WTC11 (cell line): ENCODE data around the gene MEOX2. TPM values are rescaled to one million over a fixed set of nuclear protein-coding genes. Genes with fewer than 3 reads are reported as not detected.

ENCODE experiments used
- ATAC-seq: fragments of 200-7000 bp; cut with Tn5 transposase; 2 replicates; pipeline ENCODE4 v1.10.0; 2021; ENCODE audit warnings: mild to moderate bottlenecking, moderate library complexity
- CTCF ChIA-PET: fragments of 300-600 bp; sonication (Branson Sonifier 250); formaldehyde crosslinking; loops from one replicate; lab custom pipeline; 2021; ENCODE audit warnings: antibody characterized with exemption; lab: Charles Lee
- POLR2A ChIA-PET: fragments of 350-600 bp; sonication (Branson Sonifier 250); formaldehyde crosslinking; loops from one replicate; lab custom pipeline; 2021; ENCODE audit warnings: antibody characterized with exemption; lab: Charles Lee
- DNase-seq: peaks from one replicate; pipeline ENCODE4 v3.0.0; 2021; ENCODE audit warnings: low spot score
- H3K27ac Mint-ChIP-seq: 2 replicates; pipeline ENCODE4 v1.8.0; 2021; ENCODE audit warnings: mixed read lengths
- H3K27me3 Mint-ChIP-seq: 2 replicates; pipeline ENCODE4 v1.8.0; 2021; ENCODE audit warnings: low read depth, mild to moderate bottlenecking, moderate library complexity, mixed read lengths
- H3K36me3 Mint-ChIP-seq: 2 replicates; pipeline ENCODE4 v1.8.0; 2021; ENCODE audit warnings: mixed read lengths
- H3K4me1 Mint-ChIP-seq: 2 replicates; pipeline ENCODE4 v1.8.0; 2022; ENCODE audit warnings: mixed read lengths
- H3K4me3 Mint-ChIP-seq: 2 replicates; pipeline ENCODE4 v1.8.0; 2021; ENCODE audit warnings: mild to moderate bottlenecking, moderate library complexity, mixed read lengths
- H3K9me3 Mint-ChIP-seq: 2 replicates; pipeline ENCODE4 v1.8.0; 2021; ENCODE audit warnings: mixed read lengths
- CBFB ChIP-seq: sonication (generic); formaldehyde crosslinking; IDR thresholded peaks from 2 replicates; pipeline ENCODE4 v1.8.1; 2022; ENCODE audit warnings: mild to moderate bottlenecking, low read depth, missing genetic modification reagents
- ESRRA ChIP-seq: sonication (generic); formaldehyde crosslinking; IDR thresholded peaks from 2 replicates; pipeline ENCODE4 v1.8.1; 2022; ENCODE audit warnings: mild to moderate bottlenecking, missing genetic modification reagents, borderline replicate concordance
- ETV6 ChIP-seq: sonication (generic); formaldehyde crosslinking; IDR thresholded peaks from 2 replicates; pipeline ENCODE4 v1.8.1; 2022; ENCODE audit warnings: mild to moderate bottlenecking, missing genetic modification reagents
- FOXJ3 ChIP-seq: sonication (generic); formaldehyde crosslinking; IDR thresholded peaks from 2 replicates; pipeline ENCODE4 v1.9.0; 2021; ENCODE audit warnings: missing genetic modification reagents, mild to moderate bottlenecking, borderline replicate concordance
- FOXP1 ChIP-seq: sonication (generic); formaldehyde crosslinking; IDR thresholded peaks from 2 replicates; pipeline ENCODE4 v1.8.0; 2022; ENCODE audit warnings: missing genetic modification reagents, mild to moderate bottlenecking, moderate library complexity, borderline replicate concordance
- GABPB1 ChIP-seq: sonication (generic); formaldehyde crosslinking; IDR thresholded peaks from 2 replicates; pipeline ENCODE4 v1.8.1; 2023; ENCODE audit warnings: mild to moderate bottlenecking, missing genetic modification reagents
- HMGA2 ChIP-seq: fragments of 250-450 bp; sonication (Bioruptor Pico); IDR thresholded peaks from 2 replicates; pipeline ENCODE4 v1.4.0; 2021; ENCODE audit warnings: mild to moderate bottlenecking, moderate library complexity
- MYBL2 ChIP-seq: sonication (generic); formaldehyde crosslinking; IDR thresholded peaks from 2 replicates; pipeline ENCODE4 v1.8.1; 2023; ENCODE audit warnings: mild to moderate bottlenecking, moderate library complexity, missing genetic modification reagents
- NFATC4 ChIP-seq: fragments of 250-450 bp; sonication (Bioruptor Pico); IDR thresholded peaks from 2 replicates; pipeline ENCODE4 v1.9.0; 2021; ENCODE audit warnings: mild to moderate bottlenecking
- SOX15 ChIP-seq: fragments of 250-450 bp; sonication (Bioruptor Pico); IDR thresholded peaks from 2 replicates; pipeline ENCODE4 v1.9.0; 2021; ENCODE audit warnings: mild to moderate bottlenecking
- TEAD4 ChIP-seq: sonication (generic); formaldehyde crosslinking; IDR thresholded peaks from 2 replicates; pipeline ENCODE4 v1.8.0; 2022; ENCODE audit warnings: mild to moderate bottlenecking, missing genetic modification reagents
- ZNF219 ChIP-seq: sonication (generic); formaldehyde crosslinking; IDR thresholded peaks from 2 replicates; pipeline ENCODE4 v1.8.0; 2023; ENCODE audit warnings: missing genetic modification reagents, mild to moderate bottlenecking, borderline replicate concordance
- ZNF263 ChIP-seq: sonication (generic); formaldehyde crosslinking; IDR thresholded peaks from 2 replicates; pipeline ENCODE4 v1.8.1; 2022; ENCODE audit warnings: low read depth, mild to moderate bottlenecking, moderate library complexity, missing genetic modification reagents
- ZNF396 ChIP-seq: fragments of 250-450 bp; sonication (Bioruptor Pico); IDR thresholded peaks from 2 replicates; pipeline ENCODE4 v1.8.0; 2021; ENCODE audit warnings: mild to moderate bottlenecking, moderate library complexity, borderline replicate concordance
- total RNA-seq: library from RNA; stranded (reverse); gene quantifications from 3 replicates; pipeline ENCODE4 v1.2.3, GENCODE V29; 2021
- TF ChIP-seq, protein P1 (sequence below): sonication (generic); formaldehyde crosslinking; IDR thresholded peaks from 2 replicates; pipeline ENCODE4 v1.8.0; 2023; ENCODE audit warnings: missing genetic modification reagents
- TF ChIP-seq, protein P2 (sequence below): sonication (generic); formaldehyde crosslinking; IDR thresholded peaks from 2 replicates; pipeline ENCODE4 v1.8.1; 2023; ENCODE audit warnings: mild to moderate bottlenecking, missing genetic modification reagents, moderate library complexity
- TF ChIP-seq, protein P3 (sequence below): sonication (generic); formaldehyde crosslinking; IDR thresholded peaks from 2 replicates; pipeline ENCODE4 v1.8.1; 2022; ENCODE audit warnings: missing genetic modification reagents, borderline replicate concordance
- TF ChIP-seq, protein P4 (sequence below): fragments of 250-450 bp; sonication (Bioruptor Pico); conservative IDR thresholded peaks from 2 replicates; pipeline ENCODE4 v1.9.0; 2021; ENCODE audit warnings: mild to moderate bottlenecking
- TF ChIP-seq, protein P5 (sequence below): sonication (generic); formaldehyde crosslinking; IDR thresholded peaks from 2 replicates; pipeline ENCODE4 v1.8.1; 2023; ENCODE audit warnings: mild to moderate bottlenecking, missing genetic modification reagents
- TF ChIP-seq, protein P6 (sequence below): sonication (generic); formaldehyde crosslinking; IDR thresholded peaks from 2 replicates; pipeline ENCODE4 v1.8.1; 2023; ENCODE audit warnings: mild to moderate bottlenecking, missing genetic modification reagents, borderline replicate concordance
- TF ChIP-seq, protein P7 (sequence below): sonication (generic); formaldehyde crosslinking; IDR thresholded peaks from 2 replicates; pipeline ENCODE4 v1.8.1; 2022; ENCODE audit warnings: mild to moderate bottlenecking, missing genetic modification reagents, moderate library complexity, borderline replicate concordance

Gene MEOX2
- total RNA-seq, 1 experiment from 2014 or later = 0.07 TPM

DNA sequence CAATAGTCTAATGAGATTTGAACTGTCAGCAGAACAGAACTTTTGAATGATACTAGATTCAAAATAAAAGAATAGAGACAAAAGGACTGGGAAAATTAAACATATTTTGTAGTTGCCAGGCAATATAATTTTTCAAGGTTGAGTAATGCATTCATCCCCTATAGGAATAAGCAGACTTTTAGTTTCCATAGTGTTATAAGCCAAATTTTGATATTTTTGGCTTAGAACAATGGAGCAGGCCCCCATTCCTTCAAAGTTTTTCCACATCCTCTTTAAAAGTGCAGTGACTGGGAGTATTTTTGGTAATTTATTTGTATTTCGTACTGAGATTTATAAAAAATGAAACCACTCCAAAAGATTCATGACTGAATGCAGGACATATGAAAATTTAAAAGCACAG lies 24.0 kb downstream of the MEOX2 start:
- no peaks in the 10 kb centered on the region for H3K36me3 Mint-ChIP-seq
- DNase-seq = no peak
- H3K4me1 Mint-ChIP-seq = peaks cover 2% of the 10 kb centered on the region; the same call in 1 of the 2 replicates
- H3K27ac Mint-ChIP-seq = no peak overlapping the region
- POLR2A ChIA-PET = no interaction called here
- TF ChIP-seq FOXJ3 (CRISPR knock-in tag) (no peak), ESRRA (CRISPR knock-in tag) (no peak), HMGA2 (CRISPR knock-in tag) (no peak), CBFB (CRISPR knock-in tag) (no peak), ETV6 (CRISPR knock-in tag) (no peak), GABPB1 (no peak), ZNF396 (CRISPR knock-in tag) (no peak), MYBL2 (no peak)
- TF ChIP-seq, protein P1, sequence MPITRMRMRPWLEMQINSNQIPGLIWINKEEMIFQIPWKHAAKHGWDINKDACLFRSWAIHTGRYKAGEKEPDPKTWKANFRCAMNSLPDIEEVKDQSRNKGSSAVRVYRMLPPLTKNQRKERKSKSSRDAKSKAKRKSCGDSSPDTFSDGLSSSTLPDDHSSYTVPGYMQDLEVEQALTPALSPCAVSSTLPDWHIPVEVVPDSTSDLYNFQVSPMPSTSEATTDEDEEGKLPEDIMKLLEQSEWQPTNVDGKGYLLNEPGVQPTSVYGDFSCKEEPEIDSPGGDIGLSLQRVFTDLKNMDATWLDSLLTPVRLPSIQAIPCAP = no peak
- TF ChIP-seq, protein P2, sequence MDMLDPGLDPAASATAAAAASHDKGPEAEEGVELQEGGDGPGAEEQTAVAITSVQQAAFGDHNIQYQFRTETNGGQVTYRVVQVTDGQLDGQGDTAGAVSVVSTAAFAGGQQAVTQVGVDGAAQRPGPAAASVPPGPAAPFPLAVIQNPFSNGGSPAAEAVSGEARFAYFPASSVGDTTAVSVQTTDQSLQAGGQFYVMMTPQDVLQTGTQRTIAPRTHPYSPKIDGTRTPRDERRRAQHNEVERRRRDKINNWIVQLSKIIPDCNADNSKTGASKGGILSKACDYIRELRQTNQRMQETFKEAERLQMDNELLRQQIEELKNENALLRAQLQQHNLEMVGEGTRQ = no peak
- TF ChIP-seq, protein P3, sequence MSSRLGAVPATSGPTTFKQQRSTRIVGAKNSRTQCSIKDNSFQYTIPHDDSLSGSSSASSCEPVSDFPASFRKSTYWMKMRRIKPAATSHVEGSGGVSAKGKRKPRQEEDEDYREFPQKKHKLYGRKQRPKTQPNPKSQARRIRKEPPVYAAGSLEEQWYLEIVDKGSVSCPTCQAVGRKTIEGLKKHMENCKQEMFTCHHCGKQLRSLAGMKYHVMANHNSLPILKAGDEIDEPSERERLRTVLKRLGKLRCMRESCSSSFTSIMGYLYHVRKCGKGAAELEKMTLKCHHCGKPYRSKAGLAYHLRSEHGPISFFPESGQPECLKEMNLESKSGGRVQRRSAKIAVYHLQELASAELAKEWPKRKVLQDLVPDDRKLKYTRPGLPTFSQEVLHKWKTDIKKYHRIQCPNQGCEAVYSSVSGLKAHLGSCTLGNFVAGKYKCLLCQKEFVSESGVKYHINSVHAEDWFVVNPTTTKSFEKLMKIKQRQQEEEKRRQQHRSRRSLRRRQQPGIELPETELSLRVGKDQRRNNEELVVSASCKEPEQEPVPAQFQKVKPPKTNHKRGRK (CRISPR knock-in tag) = no peak
- TF ChIP-seq, protein P4, sequence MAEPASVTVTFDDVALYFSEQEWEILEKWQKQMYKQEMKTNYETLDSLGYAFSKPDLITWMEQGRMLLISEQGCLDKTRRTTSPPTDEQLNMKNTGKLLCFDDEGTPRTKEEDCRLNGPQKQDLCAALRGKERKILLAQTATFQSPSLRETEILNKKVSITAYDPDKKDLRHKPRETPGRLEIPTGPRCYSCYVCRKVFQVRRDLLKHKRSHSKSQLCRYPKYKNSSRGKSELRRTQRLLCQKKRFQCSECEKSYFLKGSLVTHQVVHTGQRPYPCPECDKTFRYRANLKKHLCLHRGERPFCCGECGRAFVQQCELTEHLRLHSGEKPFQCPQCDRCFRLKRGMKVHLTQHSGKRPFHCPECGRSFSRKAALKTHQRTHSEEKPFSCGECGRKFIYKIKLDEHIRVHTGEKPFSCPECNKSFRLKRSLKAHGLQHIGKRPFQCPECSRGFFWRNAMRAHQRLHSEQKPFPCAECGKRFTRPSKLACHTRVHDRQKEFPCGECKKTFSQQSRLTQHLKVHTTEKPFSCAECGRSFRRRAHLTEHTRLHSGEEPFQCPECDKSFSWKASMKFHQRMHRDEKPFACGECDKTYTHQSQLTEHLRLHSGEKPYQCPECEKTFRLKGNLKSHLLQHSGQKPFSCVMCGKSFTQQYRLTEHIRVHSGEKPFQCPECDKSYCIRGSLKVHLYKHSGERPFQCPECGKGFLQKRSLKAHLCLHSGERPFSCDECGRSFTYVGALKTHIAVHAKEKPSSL (CRISPR knock-in tag) = no peak
- TF ChIP-seq, protein P5, sequence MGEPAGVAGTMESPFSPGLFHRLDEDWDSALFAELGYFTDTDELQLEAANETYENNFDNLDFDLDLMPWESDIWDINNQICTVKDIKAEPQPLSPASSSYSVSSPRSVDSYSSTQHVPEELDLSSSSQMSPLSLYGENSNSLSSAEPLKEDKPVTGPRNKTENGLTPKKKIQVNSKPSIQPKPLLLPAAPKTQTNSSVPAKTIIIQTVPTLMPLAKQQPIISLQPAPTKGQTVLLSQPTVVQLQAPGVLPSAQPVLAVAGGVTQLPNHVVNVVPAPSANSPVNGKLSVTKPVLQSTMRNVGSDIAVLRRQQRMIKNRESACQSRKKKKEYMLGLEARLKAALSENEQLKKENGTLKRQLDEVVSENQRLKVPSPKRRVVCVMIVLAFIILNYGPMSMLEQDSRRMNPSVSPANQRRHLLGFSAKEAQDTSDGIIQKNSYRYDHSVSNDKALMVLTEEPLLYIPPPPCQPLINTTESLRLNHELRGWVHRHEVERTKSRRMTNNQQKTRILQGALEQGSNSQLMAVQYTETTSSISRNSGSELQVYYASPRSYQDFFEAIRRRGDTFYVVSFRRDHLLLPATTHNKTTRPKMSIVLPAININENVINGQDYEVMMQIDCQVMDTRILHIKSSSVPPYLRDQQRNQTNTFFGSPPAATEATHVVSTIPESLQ = no peak
- TF ChIP-seq, all 79 proteins: peak for 0
- CTCF ChIA-PET = no interaction called here
- no peaks in the 10 kb centered on the region for H3K27me3 Mint-ChIP-seq
- ATAC-seq = no peak
- H3K4me3 Mint-ChIP-seq = no peak overlapping the region
- peaks cover under 1% of the 10 kb centered on the region; the same call in 1 of the 2 replicates for H3K9me3 Mint-ChIP-seq

DNA sequence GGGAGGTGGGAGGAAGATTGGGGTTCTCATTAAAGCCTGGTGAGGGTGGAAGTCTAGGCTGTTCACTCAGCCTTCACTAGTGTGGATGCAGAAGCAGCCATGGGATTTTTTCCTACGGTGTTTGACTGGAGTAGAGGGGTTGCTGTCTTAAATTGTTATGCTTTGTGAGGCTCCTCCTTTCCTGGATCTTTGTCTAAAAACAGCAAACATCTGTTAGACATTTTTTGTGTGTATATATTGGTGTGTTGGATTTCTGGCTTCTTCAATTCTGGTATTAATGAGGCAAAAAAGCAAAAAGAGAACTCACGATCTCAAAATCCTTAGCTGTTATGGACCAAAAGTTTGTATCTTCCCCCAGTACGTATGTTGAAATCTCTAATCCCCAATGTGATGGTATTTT lies 28.2 kb downstream of the MEOX2 start:
- Mint-ChIP-seq H3K4me3 (no peak overlapping the region), H3K36me3 (no peaks in the 10 kb centered on the region), H3K27ac (no peak overlapping the region), H3K9me3 (peaks cover 11% of the 10 kb centered on the region), H3K27me3 (no peaks in the 10 kb centered on the region; the same call in 1 of the 2 replicates), H3K4me1 (no peaks in the 10 kb centered on the region)
- DNase-seq (no peak), ATAC-seq (no peak)
- POLR2A ChIA-PET = no interaction called here
- CTCF ChIA-PET = no interaction called here
- no peak for TF ChIP-seq TEAD4 (CRISPR knock-in tag)
- no peak for TF ChIP-seq FOXP1 (CRISPR knock-in tag)
- no peak for TF ChIP-seq NFATC4 (CRISPR knock-in tag)
- TF ChIP-seq ZNF219 = no peak
- TF ChIP-seq, protein P6, sequence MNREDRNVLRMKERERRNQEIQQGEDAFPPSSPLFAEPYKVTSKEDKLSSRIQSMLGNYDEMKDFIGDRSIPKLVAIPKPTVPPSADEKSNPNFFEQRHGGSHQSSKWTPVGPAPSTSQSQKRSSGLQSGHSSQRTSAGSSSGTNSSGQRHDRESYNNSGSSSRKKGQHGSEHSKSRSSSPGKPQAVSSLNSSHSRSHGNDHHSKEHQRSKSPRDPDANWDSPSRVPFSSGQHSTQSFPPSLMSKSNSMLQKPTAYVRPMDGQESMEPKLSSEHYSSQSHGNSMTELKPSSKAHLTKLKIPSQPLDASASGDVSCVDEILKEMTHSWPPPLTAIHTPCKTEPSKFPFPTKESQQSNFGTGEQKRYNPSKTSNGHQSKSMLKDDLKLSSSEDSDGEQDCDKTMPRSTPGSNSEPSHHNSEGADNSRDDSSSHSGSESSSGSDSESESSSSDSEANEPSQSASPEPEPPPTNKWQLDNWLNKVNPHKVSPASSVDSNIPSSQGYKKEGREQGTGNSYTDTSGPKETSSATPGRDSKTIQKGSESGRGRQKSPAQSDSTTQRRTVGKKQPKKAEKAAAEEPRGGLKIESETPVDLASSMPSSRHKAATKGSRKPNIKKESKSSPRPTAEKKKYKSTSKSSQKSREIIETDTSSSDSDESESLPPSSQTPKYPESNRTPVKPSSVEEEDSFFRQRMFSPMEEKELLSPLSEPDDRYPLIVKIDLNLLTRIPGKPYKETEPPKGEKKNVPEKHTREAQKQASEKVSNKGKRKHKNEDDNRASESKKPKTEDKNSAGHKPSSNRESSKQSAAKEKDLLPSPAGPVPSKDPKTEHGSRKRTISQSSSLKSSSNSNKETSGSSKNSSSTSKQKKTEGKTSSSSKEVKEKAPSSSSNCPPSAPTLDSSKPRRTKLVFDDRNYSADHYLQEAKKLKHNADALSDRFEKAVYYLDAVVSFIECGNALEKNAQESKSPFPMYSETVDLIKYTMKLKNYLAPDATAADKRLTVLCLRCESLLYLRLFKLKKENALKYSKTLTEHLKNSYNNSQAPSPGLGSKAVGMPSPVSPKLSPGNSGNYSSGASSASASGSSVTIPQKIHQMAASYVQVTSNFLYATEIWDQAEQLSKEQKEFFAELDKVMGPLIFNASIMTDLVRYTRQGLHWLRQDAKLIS (CRISPR knock-in tag) = no peak
- TF ChIP-seq, protein P7, sequence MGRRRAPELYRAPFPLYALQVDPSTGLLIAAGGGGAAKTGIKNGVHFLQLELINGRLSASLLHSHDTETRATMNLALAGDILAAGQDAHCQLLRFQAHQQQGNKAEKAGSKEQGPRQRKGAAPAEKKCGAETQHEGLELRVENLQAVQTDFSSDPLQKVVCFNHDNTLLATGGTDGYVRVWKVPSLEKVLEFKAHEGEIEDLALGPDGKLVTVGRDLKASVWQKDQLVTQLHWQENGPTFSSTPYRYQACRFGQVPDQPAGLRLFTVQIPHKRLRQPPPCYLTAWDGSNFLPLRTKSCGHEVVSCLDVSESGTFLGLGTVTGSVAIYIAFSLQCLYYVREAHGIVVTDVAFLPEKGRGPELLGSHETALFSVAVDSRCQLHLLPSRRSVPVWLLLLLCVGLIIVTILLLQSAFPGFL (CRISPR knock-in tag) = no peak
- TF ChIP-seq SOX15 (CRISPR knock-in tag) = no peak
- TF ChIP-seq ZNF263 (CRISPR knock-in tag) = no peak
